KMS-11 (cell line): ENCODE measurements around the gene SLCO1B1.

Experiments used
- H2AFZ ChIP-seq: fragments of 200-600 bp; sonication (generic); 2 replicates; pipeline ENCODE4 v1.6.1; 2016; ENCODE audit warnings: antibody characterized with exemption, mixed run types, low read depth
- H3K27ac ChIP-seq: fragments of 200-600 bp; sonication (generic); 2 replicates; pipeline ENCODE4 v1.6.1; 2016; ENCODE audit warnings: mild to moderate bottlenecking, mixed run types
- H3K27me3 ChIP-seq: fragments of 200-600 bp; sonication (generic); 2 replicates; pipeline ENCODE4 v1.6.1; 2017; ENCODE audit warnings: mild to moderate bottlenecking, low read depth, mixed run types, moderate library complexity; ENCODE audit not compliant: insufficient read depth
- H3K36me3 ChIP-seq: fragments of 200-600 bp; sonication (generic); 2 replicates; pipeline ENCODE4 v1.6.1; 2017; ENCODE audit warnings: mild to moderate bottlenecking, mixed run types; ENCODE audit not compliant: insufficient read depth
- H3K4me1 ChIP-seq: fragments of 200-600 bp; sonication (generic); 2 replicates; pipeline ENCODE4 v1.6.1; 2016; ENCODE audit warnings: mild to moderate bottlenecking, low read depth, mixed run types; ENCODE audit not compliant: poor library complexity, severe bottlenecking
- H3K4me2 ChIP-seq: fragments of 200-600 bp; sonication (generic); 2 replicates; pipeline ENCODE4 v1.7.0; 2016; ENCODE audit warnings: mild to moderate bottlenecking, mixed run types
- H3K4me3 ChIP-seq: fragments of 200-600 bp; sonication (generic); IDR thresholded peaks from 2 replicates; pipeline ENCODE4 v1.6.1; 2017; ENCODE audit warnings: low read depth, low read length, mixed read lengths; ENCODE audit not compliant: insufficient read depth
- H3K79me2 ChIP-seq: fragments of 200-600 bp; sonication (generic); 2 replicates; pipeline ENCODE4 v1.6.1; 2016; ENCODE audit warnings: low read depth, mixed run types; ENCODE audit not compliant: insufficient read depth
- H3K9ac ChIP-seq: fragments of 200-600 bp; sonication (generic); 2 replicates; pipeline ENCODE4 v1.6.1; 2016; ENCODE audit warnings: mild to moderate bottlenecking, mixed run types
- H4K20me1 ChIP-seq: fragments of 200-600 bp; sonication (generic); 2 replicates; pipeline ENCODE4 v1.6.1; 2016; ENCODE audit warnings: mild to moderate bottlenecking, mixed run types; ENCODE audit not compliant: insufficient read depth
- CTCF ChIP-seq: fragments of 200-600 bp; sonication (generic); conservative IDR thresholded peaks from 2 replicates; pipeline ENCODE4 v1.6.1; 2017; ENCODE audit warnings: low read depth, mild to moderate bottlenecking, antibody characterized with exemption, low read length, moderate library complexity, mixed read lengths

Gene SLCO1B1

GRCh38 chr12:21234395-21234794, 103.4 kb downstream of the SLCO1B1 start:
- H3K36me3 ChIP-seq: no peaks in the 10 kb centered on the region
- no peak overlapping the region for H3K27ac ChIP-seq
- H2AFZ ChIP-seq: no peak overlapping the region
- no peak overlapping the region for H3K9ac ChIP-seq
- H3K79me2 ChIP-seq: no peaks in the 10 kb centered on the region
- H3K4me3 ChIP-seq: no peak overlapping the region
- no peak for TF ChIP-seq CTCF
- no peaks in the 10 kb centered on the region for H3K27me3 ChIP-seq
- no peaks in the 10 kb centered on the region for H4K20me1 ChIP-seq
- no peaks in the 10 kb centered on the region for H3K4me1 ChIP-seq
- no peak overlapping the region for H3K4me2 ChIP-seq

GRCh38 chr12:21239866-21240265, 108.9 kb downstream of the SLCO1B1 start:
- no peaks in the 10 kb centered on the region for H4K20me1 ChIP-seq
- H3K27ac ChIP-seq: no peak overlapping the region
- no peaks in the 10 kb centered on the region for H3K36me3 ChIP-seq
- H3K79me2 ChIP-seq: no peaks in the 10 kb centered on the region
- no peak overlapping the region for H2AFZ ChIP-seq
- H3K4me1 ChIP-seq: no peaks in the 10 kb centered on the region
- no peak overlapping the region for H3K9ac ChIP-seq
- H3K4me2 ChIP-seq: no peak overlapping the region
- H3K27me3 ChIP-seq: no peaks in the 10 kb centered on the region
- no peak for TF ChIP-seq CTCF
- H3K4me3 ChIP-seq: no peak overlapping the region

GRCh38 chr12:21248679-21249078, 117.7 kb downstream of the SLCO1B1 start:
- peak; percentile 36; the same call in 1 of the 2 replicates for TF ChIP-seq CTCF
- H3K27me3 ChIP-seq: no peaks in the 10 kb centered on the region
- no peaks in the 10 kb centered on the region for H4K20me1 ChIP-seq
- no peaks in the 10 kb centered on the region for H3K79me2 ChIP-seq
- H2AFZ ChIP-seq: no peak overlapping the region
- no peak overlapping the region for H3K9ac ChIP-seq
- no peaks in the 10 kb centered on the region for H3K36me3 ChIP-seq
- no peak overlapping the region for H3K4me2 ChIP-seq
- no peak overlapping the region for H3K4me3 ChIP-seq
- H3K4me1 ChIP-seq: no peaks in the 10 kb centered on the region
- no peak overlapping the region for H3K27ac ChIP-seq

- no peak overlapping the region for H3K4me2 ChIP-seq
- no peak overlapping the region for H3K4me3 ChIP-seq
- H3K9ac ChIP-seq: no peak overlapping the region
- no peaks in the 10 kb centered on the region for H3K79me2 ChIP-seq
- no peaks in the 10 kb centered on the region for H3K36me3 ChIP-seq
- no peak overlapping the region for H3K27ac ChIP-seq
- TF ChIP-seq CTCF: no peak
- H4K20me1 ChIP-seq: no peaks in the 10 kb centered on the region
- no peak overlapping the region for H2AFZ ChIP-seq
- H3K27me3 ChIP-seq: no peaks in the 10 kb centered on the region
- H3K4me1 ChIP-seq: no peaks in the 10 kb centered on the region
Observed at GRCh38 chr12:21252070-21252469, 121.1 kb downstream of the SLCO1B1 start.
